ENCODE data around the gene ACTL7B.
"Not testable (repeated sequence)": the region's sequence is repeated elsewhere in the genome, so short reads cannot be mapped to it uniquely, and the experiment has no call there.

The ACTL7B gene

DNA sequence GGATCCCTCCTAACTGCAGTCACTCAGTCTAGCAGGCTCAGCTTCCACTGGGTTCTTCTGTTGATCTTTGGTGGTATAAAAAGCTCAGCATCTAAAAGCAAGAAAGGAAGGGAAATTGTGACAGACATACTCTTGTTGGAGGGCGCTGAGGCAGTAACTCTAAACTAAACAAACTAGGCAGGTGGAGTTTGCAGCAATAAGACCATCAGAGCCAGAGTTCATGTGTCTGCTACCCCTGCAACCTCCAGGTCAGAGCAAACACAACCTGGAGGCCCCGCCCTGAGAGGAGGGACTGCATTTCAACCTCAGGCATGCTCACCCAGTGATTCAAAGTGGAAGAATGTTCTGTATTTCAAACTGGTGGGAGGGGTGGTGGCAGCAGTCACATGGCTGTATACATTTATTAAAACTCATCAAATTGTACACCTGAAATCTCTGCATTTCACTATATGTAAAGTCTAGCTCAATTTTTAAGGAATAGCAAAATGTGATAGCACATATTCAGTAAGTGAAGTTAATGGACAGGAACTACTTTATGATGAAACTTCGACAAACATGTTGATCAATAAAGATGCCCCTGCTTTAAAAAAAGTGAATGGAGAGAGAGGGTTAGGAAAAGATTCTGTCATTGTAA, 13.4 kb upstream of the ACTL7B start:
- DNase-seq (ENCODE audit: low spot score), result no peak

DNA sequence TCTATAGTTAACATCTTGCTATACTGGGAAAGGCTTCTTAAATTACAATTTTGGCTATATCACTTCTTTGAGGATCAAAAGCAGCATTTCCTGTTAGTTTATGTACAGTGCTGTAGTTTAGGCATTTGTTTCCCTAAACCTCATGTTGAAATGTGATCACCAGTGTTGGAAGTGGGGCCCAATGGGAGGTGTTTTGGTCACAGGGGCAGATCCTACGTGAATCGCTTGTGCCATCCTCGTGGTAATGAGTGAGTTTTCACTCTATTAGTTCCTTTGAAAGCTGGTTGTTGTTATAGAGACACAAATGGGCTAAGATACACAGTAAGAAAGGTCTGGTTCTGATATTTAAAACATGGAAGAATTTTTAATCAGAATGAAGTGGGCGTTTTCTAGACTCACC, 12.0 kb upstream of the ACTL7B start:
- no peak for DNase-seq (ENCODE audit: low spot score)

DNA sequence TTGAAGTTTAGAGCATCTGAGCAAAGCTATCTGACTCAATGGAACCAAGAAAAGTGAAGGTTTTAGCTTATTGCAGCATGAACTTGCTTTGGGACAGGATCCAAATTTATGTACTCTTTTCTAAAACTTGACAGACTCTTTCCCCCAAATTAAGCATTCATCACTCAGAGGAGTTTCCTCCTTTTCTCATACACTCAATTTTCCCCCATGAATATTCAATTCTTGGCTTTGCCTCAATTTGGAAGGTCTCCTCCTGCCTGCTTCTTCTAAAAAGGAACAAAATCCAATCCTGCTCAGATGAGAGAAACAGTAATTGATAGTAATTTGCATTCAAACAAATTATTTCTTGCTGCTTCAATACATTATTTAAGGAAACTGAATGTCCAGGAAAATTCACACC, 11.3 kb upstream of the ACTL7B start:
- no peak for DNase-seq (ENCODE audit: low spot score)

- no peak for DNase-seq (ENCODE audit: low spot score)
Measured at GRCh38 chr9:108866001-108866420, 10.2 kb upstream of the ACTL7B start.

DNA sequence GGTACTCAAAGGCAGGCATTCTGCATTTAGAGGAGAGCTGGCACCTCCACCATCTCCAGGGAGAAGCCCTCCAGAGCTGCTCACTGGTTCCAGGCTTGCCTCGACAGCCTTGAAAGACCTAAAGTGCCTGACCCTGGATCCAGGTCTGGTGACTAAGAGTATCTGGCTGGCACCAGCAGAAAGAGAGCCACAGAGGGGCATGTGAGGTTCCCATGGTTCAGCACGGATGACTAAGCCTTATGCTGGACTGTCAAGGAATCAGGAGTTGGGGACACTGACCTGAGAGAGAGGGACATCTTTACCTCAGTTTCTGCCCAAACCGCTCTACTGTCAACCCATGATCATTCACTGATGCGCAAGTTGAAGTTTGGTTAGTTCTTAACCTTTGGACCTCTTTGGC, 9.3 kb upstream of the ACTL7B start:
- no peak for DNase-seq (ENCODE audit: low spot score)

GRCh38 chr9:108864446-108864845, 8.7 kb upstream of the ACTL7B start:
- no peak for DNase-seq (ENCODE audit: low spot score)

DNA sequence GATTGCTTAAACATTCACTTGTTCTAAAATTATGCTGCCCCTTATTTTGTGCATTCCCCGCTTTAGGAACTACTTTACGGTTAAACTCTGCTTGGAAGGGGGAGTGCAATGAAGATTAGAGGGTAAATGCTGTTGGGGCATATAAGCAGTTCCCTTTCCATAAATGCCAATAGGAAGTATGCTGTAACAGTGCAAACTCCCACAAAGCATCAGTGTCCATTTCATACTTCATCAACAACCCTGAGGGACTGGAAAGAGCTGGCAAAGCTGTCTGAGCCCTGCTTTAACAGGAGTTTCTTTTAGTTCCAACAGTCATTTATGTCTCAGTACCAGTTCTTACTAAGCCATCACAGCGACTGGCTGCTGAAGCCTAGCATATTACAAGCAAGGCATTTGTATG, 8.1 kb upstream of the ACTL7B start:
- no peak for DNase-seq (ENCODE audit: low spot score)

- no peak for DNase-seq (ENCODE audit: low spot score)
Measured at GRCh38 chr9:108861997-108862396, 6.2 kb upstream of the ACTL7B start, which contains the start of gene ACTL7A. TSS of gene ACTL7A (plus strand) at chr9:108862266. CDS start at chr9:108862323, 57 bp downstream.

- DNase-seq (ENCODE audit: low spot score), result no peak
Measured at GRCh38 chr9:108861464-108861863, 5.7 kb upstream of the ACTL7B start.

- no peak for DNase-seq (ENCODE audit: low spot score)
Measured at GRCh38 chr9:108860764-108861163, 5.0 kb upstream of the ACTL7B start.

DNA sequence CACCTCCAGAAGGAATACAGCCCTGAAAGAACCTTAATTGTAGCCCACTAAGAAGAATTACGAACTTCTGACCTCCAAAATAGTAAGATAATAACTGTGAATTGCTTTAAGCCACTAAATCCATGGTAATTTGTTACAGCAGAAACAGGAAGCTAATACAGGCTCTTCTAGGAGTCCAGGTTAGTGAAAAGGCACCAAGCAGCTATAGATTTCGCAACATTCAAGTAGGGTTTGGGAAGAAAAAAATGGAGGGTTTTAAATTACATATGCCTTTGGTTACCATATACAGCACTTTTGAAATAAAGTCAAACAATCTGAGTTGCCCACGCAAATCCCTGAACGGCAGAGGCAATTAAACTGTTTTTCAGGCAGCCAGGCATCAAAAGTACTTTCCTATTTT, 4.6 kb upstream of the ACTL7B start:
- no peak for DNase-seq (ENCODE audit: low spot score)

GRCh38 chr9:108859459-108860114, 3.8 kb upstream of the ACTL7B start:
- no peak for DNase-seq (ENCODE audit: low spot score)

DNA sequence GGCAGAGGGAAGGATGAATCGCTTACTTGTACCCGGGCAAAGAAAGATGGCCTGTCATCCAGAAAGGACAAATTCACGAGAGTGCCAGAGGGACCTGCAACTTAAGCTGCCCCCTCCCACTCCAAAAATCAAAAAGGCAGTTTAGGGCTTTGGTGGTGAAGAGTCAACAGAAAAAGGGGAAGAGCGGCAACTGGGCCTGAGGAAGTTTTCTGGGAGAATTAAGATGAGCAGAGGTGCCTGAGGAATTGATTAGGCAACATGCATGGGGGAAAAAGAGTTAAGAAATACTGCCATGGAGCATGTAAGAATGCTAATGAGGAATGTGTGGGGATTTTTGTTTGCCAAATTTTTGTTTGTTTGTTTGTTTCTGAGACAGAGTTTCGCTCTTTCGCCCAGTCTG, 1.8 kb upstream of the ACTL7B start:
- DNase-seq (ENCODE audit: low spot score), result no peak

DNA sequence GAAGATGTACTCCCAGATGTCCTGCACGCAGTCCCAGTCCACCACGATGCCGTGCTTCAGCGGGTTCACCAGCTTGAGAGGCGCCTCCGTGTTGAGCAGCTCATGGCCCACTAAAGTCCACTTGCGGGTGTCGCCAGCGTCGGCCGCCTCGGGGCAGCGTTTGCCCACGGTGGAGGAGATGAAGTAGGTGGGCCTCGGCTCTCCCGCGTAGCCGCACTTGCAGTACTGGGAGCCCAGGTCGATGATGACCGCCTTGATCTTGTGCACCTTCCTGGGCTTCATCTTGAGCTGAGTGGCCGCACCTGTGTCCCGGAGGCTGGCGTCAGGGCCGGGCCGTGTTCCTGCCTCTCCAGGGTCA, 278 bp downstream of the ACTL7B start:
- no peak for DNase-seq (ENCODE audit: low spot score)

DNA sequence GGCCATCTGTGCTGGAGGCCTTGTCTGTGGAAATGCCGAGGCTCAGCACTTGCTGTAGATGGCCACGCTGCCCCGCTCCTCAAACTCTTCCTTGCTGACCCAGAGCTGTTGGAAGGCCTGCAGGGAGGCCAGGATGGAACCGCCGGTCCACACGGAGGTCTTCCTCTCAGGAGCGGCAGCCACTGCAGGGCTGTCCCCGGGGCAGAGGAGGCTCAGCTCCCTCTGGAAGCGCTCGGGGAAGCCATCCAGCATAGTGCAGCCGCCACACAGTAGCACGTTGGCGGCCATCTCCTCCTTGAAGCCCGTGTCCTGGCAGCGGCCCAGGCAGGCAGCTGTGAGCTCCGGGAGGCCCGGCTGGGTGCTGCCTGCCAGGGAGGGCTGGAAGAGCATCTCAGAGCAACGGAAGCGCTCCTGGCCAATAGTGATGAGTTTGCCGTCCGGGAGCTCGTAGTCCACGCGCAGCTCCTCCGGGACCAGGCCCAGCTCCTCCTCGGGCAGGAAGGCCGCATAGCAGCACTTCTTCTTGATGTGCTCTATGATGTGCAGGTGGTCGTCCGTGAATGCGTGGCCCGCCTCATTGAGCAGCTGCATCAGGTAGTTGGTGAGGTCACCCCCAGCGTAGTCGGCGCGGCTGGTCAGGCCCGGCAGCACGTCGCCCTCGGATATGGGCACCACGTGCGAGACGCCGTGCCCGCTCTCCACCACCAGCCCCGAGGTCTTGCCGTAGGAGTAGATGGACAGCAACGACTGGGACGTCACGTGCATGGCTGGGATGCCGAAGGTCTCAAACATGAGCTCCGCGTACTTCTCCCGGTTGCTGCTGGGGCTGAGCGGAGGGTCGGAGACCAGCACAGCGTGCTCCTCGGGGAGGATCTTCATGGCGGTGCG, 901 bp downstream of the ACTL7B start:
- no peak for DNase-seq (ENCODE audit: low spot score)

DNA sequence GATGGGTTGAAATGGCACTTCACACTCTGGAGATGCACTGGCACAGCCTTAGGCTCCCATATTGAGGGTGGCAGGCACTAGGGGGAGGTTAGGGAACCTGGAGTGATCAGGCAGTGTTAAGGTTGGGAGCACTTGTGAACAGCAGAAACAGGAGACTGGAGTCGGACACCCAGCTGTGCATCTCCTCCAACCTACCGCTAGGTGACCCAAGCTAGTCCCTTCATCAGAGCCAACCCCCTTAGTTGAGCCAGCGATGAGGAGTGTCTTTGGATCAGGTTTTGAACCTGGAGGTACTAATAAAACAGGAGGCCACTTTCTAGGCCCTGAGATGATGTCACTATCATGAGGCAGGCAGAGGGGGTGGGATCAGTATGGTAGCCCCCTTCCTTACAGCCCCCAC, 1.7 kb downstream of the ACTL7B start:
- no peak for DNase-seq (ENCODE audit: low spot score)

GRCh38 chr9:108852079-108852478, 3.7 kb downstream of the ACTL7B start:
- DNase-seq (ENCODE audit: low spot score), result no peak

GRCh38 chr9:108851138-108851537, 4.6 kb downstream of the ACTL7B start:
- DNase-seq (ENCODE audit: low spot score), result no peak

DNA sequence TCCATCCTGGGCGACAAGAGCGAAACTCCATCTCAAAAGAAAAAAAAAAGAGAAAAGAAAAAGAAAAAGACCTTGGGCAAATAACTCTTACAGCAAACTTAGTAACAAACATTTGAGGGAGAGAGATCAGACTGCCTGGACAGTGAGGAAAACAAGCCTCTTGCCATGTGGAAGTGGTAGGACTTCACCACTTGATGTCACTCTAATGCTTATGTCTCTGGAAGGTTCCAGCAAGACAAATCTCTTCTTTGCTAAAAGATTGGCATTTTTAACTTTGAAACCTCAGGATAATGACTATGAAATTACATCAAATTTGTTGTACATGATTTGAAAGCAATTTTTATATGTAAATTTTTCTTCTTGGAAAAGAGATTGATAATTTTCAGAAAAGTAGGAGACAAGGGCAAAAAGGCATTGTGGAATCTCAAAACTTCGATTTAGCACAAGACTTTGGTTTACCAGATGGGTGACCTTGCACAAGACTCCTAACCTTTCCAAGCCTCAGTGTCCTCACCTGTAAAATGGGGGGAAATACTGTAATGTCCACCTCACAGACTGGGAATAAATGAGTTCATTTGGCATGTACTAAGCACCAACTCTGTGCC, 5.4 kb downstream of the ACTL7B start:
- DNase-seq (ENCODE audit: low spot score), result peak; percentile 37

- DNase-seq (ENCODE audit: low spot score), result not testable (repeated sequence)
Measured at GRCh38 chr9:108848296-108848695, 7.5 kb downstream of the ACTL7B start.

- DNase-seq (ENCODE audit: low spot score), result no peak
Measured at GRCh38 chr9:108845947-108846346, 9.8 kb downstream of the ACTL7B start.

DNA sequence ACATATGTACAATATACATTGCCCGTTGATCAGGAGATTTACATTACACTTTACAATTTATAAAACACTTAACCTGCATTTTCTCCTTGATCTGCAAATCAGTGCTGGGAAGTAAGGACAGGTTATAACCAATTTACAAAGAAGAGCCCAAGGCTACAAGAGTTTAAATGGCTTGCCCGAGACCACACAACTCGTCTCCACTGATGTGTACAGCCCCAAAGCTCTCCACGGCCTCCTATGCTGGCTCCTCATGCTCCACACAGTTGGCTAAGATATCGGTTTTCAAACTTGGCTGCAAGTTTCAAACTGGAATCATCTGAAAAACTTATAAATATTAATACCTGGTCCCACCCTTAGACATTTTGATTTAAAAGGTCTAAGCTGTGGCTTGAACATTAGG, 10.3 kb downstream of the ACTL7B start:
- no peak for DNase-seq (ENCODE audit: low spot score)

- DNase-seq (ENCODE audit: low spot score), result no peak
Measured at GRCh38 chr9:108844856-108845255, 10.9 kb downstream of the ACTL7B start.

Data from Ammon's horn (tissue), 1 donor.